Tibial nerve (tissue), 3 donors: ENCODE measurements around the gene RAP1GAP2.

Experiments
- CTCF ChIP-seq, 5 experiments: fragments of 200-600 bp in 3 of 5; fragments of 450-650 bp in 2 of 5; sonication (generic) in 3 of 5; IDR thresholded peaks; one replicate each; pipeline ENCODE4 v1.5.1; 2016 to 2019; ENCODE audit warnings: antibody characterized with exemption in 5 of 5, mild to moderate bottlenecking in 3 of 5, moderate library complexity in 2 of 5
- POLR2A ChIP-seq, 2 donors: fragments of 450-650 bp; IDR thresholded peaks; one replicate each; pipeline ENCODE4 v1.6.1; 2017; ENCODE audit warnings: antibody characterized with exemption in 2 of 2, mild to moderate bottlenecking in 2 of 2, moderate library complexity in 2 of 2

GRCh38 chr17:2949469-2950044 is 153.3 kb downstream of the RAP1GAP2 start:
- no peak for TF ChIP-seq CTCF (IDR thresholded peaks at IDR 0.05)
- TF ChIP-seq POLR2A (IDR thresholded peaks at IDR 0.05) = no peak
